ENCODE results near the gene MYH13.
"Not testable (repeated sequence)": the region's sequence is repeated elsewhere in the genome, so short reads cannot be mapped to it uniquely, and the experiment has no call there.

MYH13 gene

GRCh38 chr17:10304758-10305300 is 68.0 kb downstream of the MYH13 start:
- DNase-seq (ENCODE audit: low spot score) = no peak

DNA sequence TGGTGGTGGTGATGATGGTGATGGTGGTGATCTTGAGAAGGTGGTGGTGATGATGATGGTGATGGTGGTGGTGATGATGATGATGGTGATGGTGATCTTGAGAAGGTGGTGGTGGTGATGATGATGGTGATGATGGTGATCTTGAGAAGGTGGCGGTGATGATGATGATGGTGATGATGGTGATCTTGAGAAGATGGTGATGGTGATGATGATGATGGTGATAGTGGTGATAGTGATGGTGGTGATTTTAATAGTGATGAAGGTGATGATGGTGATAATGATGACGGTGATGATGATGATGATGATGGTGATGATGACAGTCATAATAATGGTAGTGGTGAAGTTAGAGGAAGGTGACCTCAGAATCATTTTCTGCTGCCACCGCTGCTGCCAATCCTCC is 75.1 kb downstream of the MYH13 start:
- DNase-seq (ENCODE audit: low spot score) = no peak

DNA sequence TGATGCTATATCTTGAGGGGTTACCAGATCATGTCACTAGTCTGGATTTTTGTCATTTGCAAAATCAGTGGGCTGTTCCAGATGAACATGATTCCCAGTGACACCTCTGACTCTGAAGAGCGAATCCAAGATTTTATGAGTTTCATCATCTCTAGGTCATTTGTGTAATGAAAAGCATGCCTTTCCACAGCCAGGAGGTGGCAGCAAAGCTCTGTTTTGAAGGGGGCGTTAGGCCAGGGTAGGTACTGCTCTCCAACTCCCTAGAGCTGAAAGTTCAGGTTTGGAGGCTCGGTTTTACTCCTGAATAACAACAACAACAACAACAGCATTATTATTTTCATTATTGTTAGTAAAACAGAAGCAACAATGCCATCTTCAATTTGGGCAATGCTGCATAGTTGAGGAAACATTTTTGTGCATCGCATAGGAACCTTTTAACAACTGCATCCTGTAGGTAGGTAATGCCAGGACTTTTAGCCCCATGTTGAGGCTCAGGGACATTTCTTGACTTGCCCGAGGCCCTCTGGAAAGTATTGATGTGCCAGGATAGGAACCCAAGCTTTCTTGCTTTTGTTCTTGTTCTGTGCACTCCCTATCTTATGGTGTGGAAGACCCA is 77.0 kb downstream of the MYH13 start:
- DNase-seq (ENCODE audit: low spot score) = peak; percentile 33

- DNase-seq (ENCODE audit: low spot score) = no peak
Measured at GRCh38 chr17:10294180-10294579, 78.6 kb downstream of the MYH13 start.

GRCh38 chr17:10292057-10292937 is 80.5 kb downstream of the MYH13 start:
- no peak for DNase-seq (ENCODE audit: low spot score)

GRCh38 chr17:10291576-10291975 is 81.2 kb downstream of the MYH13 start:
- DNase-seq (ENCODE audit: low spot score) = not testable (repeated sequence)

DNA sequence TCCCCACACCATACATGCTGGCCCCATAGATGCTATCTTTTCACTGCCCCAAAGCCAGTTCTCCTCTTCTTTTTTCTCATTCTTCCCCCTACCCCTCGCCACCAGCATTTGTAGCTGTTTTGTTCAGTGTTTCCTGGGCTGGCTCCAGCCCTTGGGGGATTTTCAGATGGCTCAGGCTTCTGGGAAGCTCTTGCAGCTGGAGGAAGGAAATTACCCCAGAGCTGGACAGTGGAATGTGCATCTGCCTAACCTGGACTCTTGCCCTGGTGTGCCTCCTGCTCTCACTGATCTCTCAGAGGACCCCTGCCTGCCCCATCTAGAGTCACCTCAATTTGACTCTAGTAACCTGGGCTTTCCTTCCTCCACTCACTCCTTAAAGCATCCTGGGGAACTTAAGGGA is 82.8 kb downstream of the MYH13 start:
- no peak for DNase-seq (ENCODE audit: low spot score)

DNA sequence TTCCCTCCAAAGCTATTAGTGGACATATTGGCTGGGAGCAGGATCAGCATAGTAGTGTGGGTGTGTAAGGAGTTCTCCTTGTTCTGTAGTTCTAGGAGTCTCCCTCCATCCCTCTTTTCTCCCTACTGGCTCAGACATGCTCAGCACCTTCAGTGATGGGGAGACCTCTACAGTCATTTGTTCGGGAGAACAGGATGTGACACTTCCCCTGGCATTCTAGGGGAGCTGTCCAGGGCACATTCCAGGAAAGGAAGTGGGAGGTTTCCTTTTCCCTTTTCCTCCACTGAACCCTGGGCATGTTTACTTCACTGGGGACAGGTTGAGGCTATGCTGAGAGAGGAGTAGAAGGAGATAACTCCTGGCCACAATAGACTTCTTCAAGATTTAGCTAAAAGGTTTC is 86.5 kb downstream of the MYH13 start:
- DNase-seq (ENCODE audit: low spot score) = no peak

- no peak for DNase-seq (ENCODE audit: low spot score)
Measured at GRCh38 chr17:10285896-10286295, 86.9 kb downstream of the MYH13 start.

DNA sequence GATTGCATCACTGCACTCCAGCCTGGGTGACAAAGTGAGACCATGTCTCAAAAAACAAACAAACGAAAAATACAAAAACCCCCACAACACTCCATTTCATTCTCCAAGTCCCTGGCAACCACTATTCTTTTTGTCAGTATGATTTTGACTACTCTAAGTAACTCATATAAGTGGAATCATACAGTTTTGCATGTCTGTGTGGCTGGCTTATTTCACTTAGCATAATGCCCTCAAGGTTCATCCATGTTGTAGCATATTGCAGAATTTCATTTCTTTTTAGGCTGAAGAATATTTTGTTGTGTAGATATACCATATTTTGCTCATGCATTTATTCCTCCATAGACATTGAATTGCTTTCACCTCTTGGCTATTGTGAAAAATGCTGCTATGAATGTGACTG is 92.7 kb downstream of the MYH13 start:
- DNase-seq (ENCODE audit: low spot score) = no peak

GRCh38 chr17:10278218-10278617 is 94.6 kb downstream of the MYH13 start:
- no peak for DNase-seq (ENCODE audit: low spot score)

DNA sequence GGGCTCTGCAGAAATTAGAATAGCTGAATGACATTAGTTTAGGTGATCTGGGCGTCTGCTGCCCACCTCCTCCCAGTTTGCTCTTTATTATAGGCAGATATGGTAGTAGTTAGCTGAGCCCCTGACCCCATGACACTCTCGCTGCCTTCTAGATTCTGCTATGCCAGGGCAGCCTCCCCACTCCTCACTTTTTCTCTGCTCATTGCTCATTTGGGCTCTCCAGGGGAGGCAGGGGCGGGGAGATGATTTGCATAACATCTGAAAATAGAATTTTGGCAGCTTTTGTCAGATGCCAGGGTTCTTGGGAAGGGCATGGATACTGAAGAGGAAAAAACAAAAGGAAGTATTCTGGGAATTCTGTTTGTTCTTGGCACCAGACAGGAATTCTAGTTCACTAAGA is 96.4 kb downstream of the MYH13 start:
- DNase-seq (ENCODE audit: low spot score) = no peak

DNA sequence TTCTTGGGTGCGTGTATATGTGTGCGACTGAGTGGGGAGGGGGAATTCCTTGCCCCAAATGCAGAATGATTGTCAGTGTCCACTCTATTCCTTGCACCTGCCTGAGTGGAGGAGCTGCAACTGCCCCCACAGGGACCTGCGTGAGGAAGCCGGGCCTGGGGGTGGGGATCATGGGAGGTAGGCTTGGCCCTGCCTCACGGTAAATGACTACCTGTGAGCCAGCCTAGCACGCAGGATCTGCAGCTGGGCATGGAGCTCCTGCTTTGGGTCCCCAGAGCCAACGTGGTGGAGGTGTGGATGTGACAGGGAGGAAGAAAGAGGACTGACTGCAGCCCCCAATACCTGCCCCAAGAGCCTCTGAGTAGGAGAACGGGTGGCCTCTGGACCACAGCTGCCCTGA is 97.4 kb downstream of the MYH13 start:
- no peak for DNase-seq (ENCODE audit: low spot score)

- no peak for DNase-seq (ENCODE audit: low spot score)
Measured at GRCh38 chr17:10271106-10271562, 101.7 kb downstream of the MYH13 start.

DNA sequence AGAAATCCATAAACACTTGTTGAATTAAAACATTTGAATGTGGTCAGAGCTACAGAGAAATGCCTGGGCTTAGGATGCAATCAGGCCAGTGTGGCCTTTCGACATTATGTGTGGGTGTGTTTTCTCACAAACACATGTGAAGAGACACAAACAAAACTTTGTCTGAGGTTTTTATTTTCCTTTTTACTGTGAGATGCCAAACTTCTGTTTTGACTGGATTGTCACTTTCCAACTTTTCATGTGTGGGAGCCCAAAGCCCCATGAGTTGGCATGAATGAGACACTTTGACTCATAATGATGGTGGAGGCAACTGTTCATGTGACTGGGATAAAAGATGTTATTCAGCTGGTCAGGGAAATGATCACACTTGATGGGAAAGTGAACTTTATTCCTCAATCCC is 102.5 kb downstream of the MYH13 start:
- DNase-seq (ENCODE audit: low spot score) = no peak

DNA sequence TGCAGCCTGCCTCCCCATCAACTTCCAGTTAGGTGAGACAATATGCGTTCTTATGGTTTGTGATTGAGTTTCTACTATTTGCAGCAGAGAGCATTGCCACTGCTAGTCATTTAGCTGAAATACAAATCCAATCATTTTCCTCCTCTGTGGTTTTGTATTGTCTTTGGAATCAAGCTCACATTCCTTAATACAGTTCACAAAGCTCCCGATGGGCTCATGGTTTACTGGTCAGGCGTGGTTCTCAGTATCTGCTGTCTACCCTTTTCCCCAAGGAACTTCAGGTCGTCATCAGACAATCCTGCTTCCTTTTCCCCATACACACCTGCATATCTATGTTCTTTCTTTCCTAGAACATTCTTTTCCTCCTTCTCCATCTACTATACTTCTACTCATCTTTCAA is 104.8 kb downstream of the MYH13 start:
- no peak for DNase-seq (ENCODE audit: low spot score)

DNA sequence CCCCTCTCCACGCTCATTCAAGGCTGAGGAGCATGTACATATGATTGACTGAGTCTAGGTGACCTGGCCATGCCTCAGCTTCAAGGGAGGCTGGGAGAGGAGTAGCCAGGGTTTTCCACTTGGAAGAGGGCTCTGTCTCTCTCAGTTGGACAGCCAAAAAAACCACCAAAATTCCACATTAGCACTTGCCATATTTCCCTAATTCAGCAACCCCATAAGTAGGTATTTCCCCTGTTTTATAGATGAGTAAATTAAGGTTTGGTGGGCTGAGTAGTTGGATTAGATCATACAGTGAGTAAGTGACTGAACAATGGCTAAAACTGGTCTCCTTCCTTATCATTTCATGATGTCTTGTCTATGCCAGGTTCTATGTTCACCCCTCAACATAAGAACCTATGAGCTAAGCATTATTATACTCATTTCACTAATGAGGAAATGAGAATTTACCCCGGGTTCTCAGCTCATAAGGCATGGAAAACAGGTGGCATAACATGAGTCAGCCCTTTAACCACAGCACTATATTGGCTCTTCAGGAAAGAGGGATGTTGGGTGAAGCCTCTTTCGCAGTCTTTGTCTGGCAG is 106.4 kb downstream of the MYH13 start:
- DNase-seq (ENCODE audit: low spot score) = no peak

DNA sequence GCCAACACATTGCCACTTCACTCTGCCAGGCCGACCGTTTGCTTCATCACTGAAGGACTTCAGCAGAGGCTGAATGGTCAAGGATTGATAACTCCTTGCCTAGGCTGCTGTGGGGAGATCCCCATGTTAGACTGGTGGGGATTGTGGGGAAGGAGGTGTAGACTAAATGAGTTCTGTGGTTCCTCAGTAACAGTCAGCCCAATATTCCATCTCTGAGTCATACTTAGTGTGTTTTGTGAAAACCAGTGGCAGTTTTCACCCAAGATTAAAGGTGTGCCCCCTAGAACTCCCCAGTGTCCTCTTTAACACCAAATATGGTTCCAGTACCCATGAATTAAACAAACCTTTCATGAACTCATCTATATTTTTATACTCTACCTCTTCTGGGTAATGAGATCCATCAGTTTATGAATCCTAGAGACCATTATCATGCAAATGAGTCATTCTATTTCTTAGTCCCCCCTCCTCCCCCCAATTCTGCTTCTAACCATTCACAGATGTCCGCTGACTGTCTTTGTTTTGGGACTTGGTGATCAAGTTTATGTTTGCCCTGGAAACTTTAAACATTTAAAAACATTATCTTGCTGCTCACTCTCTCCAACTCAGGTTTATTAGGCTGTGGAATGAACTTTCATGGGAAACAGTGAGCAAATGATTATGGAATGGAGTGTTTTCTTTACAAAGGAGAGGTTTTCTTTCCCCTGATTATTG is 107.6 kb downstream of the MYH13 start:
- DNase-seq (ENCODE audit: low spot score) = no peak

DNA sequence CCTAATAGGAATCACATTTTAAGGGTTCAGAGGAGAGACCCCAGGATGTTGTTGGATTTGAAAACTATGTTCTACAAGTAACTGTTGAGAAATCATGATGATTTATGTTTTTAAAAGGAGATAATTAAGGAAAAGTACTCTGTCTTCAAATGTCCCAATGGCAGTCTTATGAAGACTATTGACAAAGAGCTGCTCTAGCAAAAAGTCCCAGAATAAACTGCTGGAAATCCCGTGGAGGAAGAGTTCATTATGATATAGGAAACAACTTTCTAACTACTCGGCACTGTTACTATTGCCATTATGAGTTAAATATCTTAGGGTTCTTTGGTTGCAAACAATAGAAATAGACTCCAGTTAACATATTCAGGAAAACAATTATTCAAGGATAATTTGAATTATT is 108.8 kb downstream of the MYH13 start:
- DNase-seq (ENCODE audit: low spot score) = no peak

DNA sequence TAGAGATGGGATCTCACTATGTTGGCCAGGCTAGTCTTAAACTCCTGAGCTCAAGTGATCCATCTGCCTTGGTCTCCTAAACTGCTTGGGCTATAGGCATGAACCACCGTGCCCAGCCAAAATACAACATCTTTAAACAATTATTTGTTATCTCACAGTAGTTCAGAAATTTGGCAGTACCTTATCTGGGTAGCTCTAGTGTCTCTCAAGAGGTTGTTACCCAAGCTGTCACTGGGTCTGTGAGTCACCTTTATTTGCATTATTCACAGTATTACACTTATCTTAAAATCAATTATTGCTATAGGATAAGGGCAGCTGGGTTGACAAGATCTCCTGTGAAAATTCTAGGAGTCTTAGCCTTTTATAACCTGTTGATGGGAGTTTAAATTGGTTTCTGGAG is 110.4 kb downstream of the MYH13 start:
- DNase-seq (ENCODE audit: low spot score) = no peak

- DNase-seq (ENCODE audit: low spot score) = no peak
Measured at GRCh38 chr17:10261098-10261497, 111.7 kb downstream of the MYH13 start.

GRCh38 chr17:10251212-10251948 is 121.4 kb downstream of the MYH13 start:
- DNase-seq (ENCODE audit: low spot score) = no peak
